Neuronal stem cell (in vitro differentiated cells): ENCODE results near the gene NPAS3.

Experiments
- DNase-seq: peaks from one replicate; pipeline ENCODE4 v3.0.0-alpha.2; 2013; ENCODE audit warnings: low spot score
- H2AFZ ChIP-seq: one replicate; pipeline ENCODE4 v1.6.1; 2013; ENCODE audit warnings: mild to moderate bottlenecking, low read length, inconsistent platforms
- H2AK5ac ChIP-seq: 2 replicates; pipeline ENCODE4 v1.6.1; 2013; ENCODE audit warnings: low read depth, mild to moderate bottlenecking, inconsistent platforms, low read length, moderate library complexity, mixed read lengths
- H2BK120ac ChIP-seq: 2 replicates; pipeline ENCODE4 v1.6.1; 2013; ENCODE audit warnings: low read depth, mild to moderate bottlenecking, inconsistent platforms, low read length, moderate library complexity, mixed read lengths
- H2BK12ac ChIP-seq: one replicate; pipeline ENCODE4 v1.6.1; 2013; ENCODE audit warnings: low read length, inconsistent platforms
- H2BK15ac ChIP-seq: 2 replicates; pipeline ENCODE4 v1.6.1; 2013; ENCODE audit warnings: mild to moderate bottlenecking, low read length, inconsistent platforms, mixed read lengths
- H2BK5ac ChIP-seq: one replicate; pipeline ENCODE4 v1.6.1; 2013; ENCODE audit warnings: inconsistent platforms, mild to moderate bottlenecking, low read length, moderate library complexity
- H3K14ac ChIP-seq: one replicate; pipeline ENCODE4 v1.6.1; 2013; ENCODE audit warnings: low read length, inconsistent platforms
- H3K18ac ChIP-seq: 2 replicates; pipeline ENCODE4 v1.6.1; 2013; ENCODE audit warnings: low read length, inconsistent platforms
- H3K23ac ChIP-seq: 2 replicates; pipeline ENCODE4 v1.6.1; 2013; ENCODE audit warnings: low read depth, mild to moderate bottlenecking, mixed read lengths, low read length, inconsistent platforms; ENCODE audit not compliant: poor library complexity
- H3K27ac ChIP-seq: replicated peaks from 3 replicates; pipeline ENCODE4 v1.5.1; 2013; ENCODE audit warnings: low read length, inconsistent platforms
- H3K27me3 ChIP-seq, 3 experiments: 2 replicates each; pipeline ENCODE4 v1.6.1; 2013; ENCODE audit warnings: low read length in 3 of 3, mild to moderate bottlenecking in 2 of 3, inconsistent platforms in 1 of 3, low read depth in 1 of 3, mixed read lengths in 1 of 3, moderate library complexity in 1 of 3; ENCODE audit not compliant: control insufficient read depth in 3 of 3, insufficient read depth in 3 of 3
- H3K36me3 ChIP-seq, 2 donors: replicated peaks in 1 of 2; 2 replicates each; pipeline ENCODE4 v1.6.1; 2013; ENCODE audit warnings: low read length in 2 of 2; ENCODE audit not compliant: control insufficient read depth in 2 of 2, insufficient read depth in 2 of 2
- H3K4ac ChIP-seq: 2 replicates; pipeline ENCODE4 v1.6.1; 2013; ENCODE audit warnings: inconsistent platforms, mild to moderate bottlenecking, low read length, moderate library complexity
- H3K4me1 ChIP-seq, 2 donors: 1 replicate in 1 of 2; 2 replicates in 1 of 2; pipeline ENCODE4 v1.6.1; 2013; ENCODE audit warnings: low read length in 2 of 2, low read depth in 1 of 2; ENCODE audit not compliant: control insufficient read depth in 2 of 2, insufficient read depth in 1 of 2
- H3K4me2 ChIP-seq: one replicate; pipeline ENCODE4 v1.6.1; 2013; ENCODE audit warnings: mild to moderate bottlenecking, low read length, inconsistent platforms; ENCODE audit not compliant: insufficient read depth, poor library complexity, severe bottlenecking
- H3K4me3 ChIP-seq, 2 donors: 2 replicates each; pipeline ENCODE4 v1.5.1; 2013; ENCODE audit warnings: low read length in 2 of 2, mild to moderate bottlenecking in 2 of 2, inconsistent platforms in 1 of 2, moderate library complexity in 1 of 2
- H3K79me1 ChIP-seq: one replicate; pipeline ENCODE4 v1.6.1; 2013; ENCODE audit warnings: low read depth, mild to moderate bottlenecking, inconsistent platforms, low read length, moderate library complexity
- H3K9ac ChIP-seq: one replicate; pipeline ENCODE4 v1.6.1; 2013; ENCODE audit warnings: mild to moderate bottlenecking, low read depth, low read length, inconsistent platforms; ENCODE audit not compliant: poor library complexity
- H3K9me3 ChIP-seq, 2 donors: replicated peaks in 1 of 2; 2 replicates each; pipeline versions ENCODE3 to v1.6.1; 2013; ENCODE audit warnings: low read length in 2 of 2, mild to moderate bottlenecking in 2 of 2, inconsistent platforms in 1 of 2, low read depth in 1 of 2, mixed read lengths in 1 of 2, moderate library complexity in 1 of 2; ENCODE audit not compliant: control insufficient read depth in 2 of 2, insufficient read depth in 1 of 2
- H4K8ac ChIP-seq: one replicate; pipeline ENCODE4 v1.6.1; 2013; ENCODE audit warnings: low read depth, mild to moderate bottlenecking, inconsistent platforms, low read length, moderate library complexity
- H4K91ac ChIP-seq: one replicate; pipeline ENCODE4 v1.6.1; 2013; ENCODE audit warnings: low read length, low read depth, mild to moderate bottlenecking, inconsistent platforms; ENCODE audit not compliant: poor library complexity
- WGBS, 2 donors: extraction: QIAGEN DNeasy Blood & Tissue Kit; methylation state at CpG; one replicate each; pipeline ENCODE4 v1.1.7; 2013; ENCODE audit warnings: missing lambda C conversion rate in 2 of 2, mixed read lengths in 1 of 2; ENCODE audit not compliant: insufficient read length in 2 of 2, insufficient replicate concordance in 1 of 2; ENCODE audit errors: extremely low coverage in 2 of 2; 5-methylcytosine and 5-hydroxymethylcytosine counted together

Gene NPAS3

DNA sequence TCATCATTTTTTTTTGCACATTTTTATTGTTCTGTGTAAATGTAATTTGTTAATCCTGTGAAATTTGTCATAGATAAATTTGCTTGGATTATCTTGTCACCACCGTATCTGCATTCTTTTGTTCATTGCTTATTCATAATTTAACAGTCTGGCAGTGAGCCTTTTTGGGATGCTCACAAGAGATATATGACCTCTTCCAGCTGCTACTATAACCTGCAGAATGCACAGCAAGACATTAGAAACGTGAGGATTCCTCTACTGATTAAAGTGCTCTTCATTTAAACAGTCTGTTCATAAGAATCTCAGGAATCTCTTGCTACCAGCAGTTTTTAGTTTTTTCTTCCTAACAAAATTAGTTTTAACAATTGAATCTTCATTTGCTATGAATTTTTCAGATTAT lies 9.1 kb downstream of the NPAS3 start:
- Histone ChIP-seq H3K9ac (no peak overlapping the region), H3K18ac (no peak overlapping the region), H3K4me1 (peaks cover 2 to 46% of the 10 kb centered on the region in 2 donors)

DNA sequence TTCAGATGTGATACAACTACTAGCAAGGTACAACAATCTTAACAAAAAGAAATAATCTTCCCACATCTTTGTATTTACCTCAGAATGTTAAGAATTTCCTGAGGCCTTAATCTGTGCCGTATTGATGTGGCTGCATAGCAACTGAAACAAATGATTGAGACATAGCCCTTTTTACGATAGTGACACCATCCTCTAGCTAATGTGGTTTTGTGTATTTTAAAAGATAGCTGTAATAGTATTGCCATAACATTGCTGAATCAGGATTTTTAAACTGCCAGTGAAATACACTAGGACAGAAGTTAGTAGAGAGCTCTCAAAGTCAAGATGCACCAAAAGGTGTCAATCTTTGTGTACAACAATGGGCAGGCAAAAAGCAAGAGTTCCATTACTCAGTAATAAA lies 11.9 kb downstream of the NPAS3 start:
- no peak for DNase-seq
- no peak overlapping the region for H2BK5ac ChIP-seq
- WGBS, 2 donors: no CpG with 5 or more reads among the region's 2 CpGs
- no peak overlapping the region for H3K14ac ChIP-seq
- peaks cover 2 to 44% of the 10 kb centered on the region in 2 donors for H3K4me1 ChIP-seq
- H4K8ac ChIP-seq: no peak overlapping the region
- H2BK120ac ChIP-seq: no peak overlapping the region
- no peak overlapping the region for H3K4me2 ChIP-seq
- H3K23ac ChIP-seq: no peak overlapping the region
- peaks cover 0 to 33% of the 10 kb centered on the region in 2 donors for H3K36me3 ChIP-seq
- no peak overlapping the region for H3K27ac ChIP-seq
- H3K4ac ChIP-seq: no peak overlapping the region
- no peak overlapping the region for H2BK12ac ChIP-seq
- no peak overlapping the region for H3K9ac ChIP-seq
- H4K91ac ChIP-seq: no peak overlapping the region
- H3K4me3 ChIP-seq: no peak overlapping the region
- H3K9me3 ChIP-seq: peaks cover 0 to 18% of the 10 kb centered on the region in 2 donors
- no peaks in the 10 kb centered on the region for H3K79me1 ChIP-seq
- H3K27me3 ChIP-seq: no peaks in the 10 kb centered on the region
- no peak overlapping the region for H3K18ac ChIP-seq
- H2AK5ac ChIP-seq: no peak overlapping the region
- no peak overlapping the region for H2BK15ac ChIP-seq
- no peak overlapping the region for H2AFZ ChIP-seq

More for the DNA sequence above, 9.1 kb downstream of the NPAS3 start:
- Histone ChIP-seq H2BK15ac (no peak overlapping the region), H3K4ac (no peak overlapping the region), H3K23ac (no peak overlapping the region), H2BK120ac (no peak overlapping the region), H3K4me2 (no peak overlapping the region), H2AK5ac (no peak overlapping the region), H3K4me3 (no peak overlapping the region), H2BK5ac (no peak overlapping the region), H3K79me1 (no peaks in the 10 kb centered on the region), H2BK12ac (no peak overlapping the region), H3K14ac (no peak overlapping the region), H3K27me3 (no peaks in the 10 kb centered on the region), H3K36me3 (peaks cover 0 to 19% of the 10 kb centered on the region in 2 donors), H4K91ac (no peak overlapping the region), H2AFZ (no peak overlapping the region), H3K27ac (no peak overlapping the region), H4K8ac (no peak overlapping the region), H3K9me3 (peaks cover 0 to 10% of the 10 kb centered on the region in 2 donors)
- no peak for DNase-seq
- WGBS, 2 donors: no CpG with 5 or more reads among the region's 2 CpGs

DNA sequence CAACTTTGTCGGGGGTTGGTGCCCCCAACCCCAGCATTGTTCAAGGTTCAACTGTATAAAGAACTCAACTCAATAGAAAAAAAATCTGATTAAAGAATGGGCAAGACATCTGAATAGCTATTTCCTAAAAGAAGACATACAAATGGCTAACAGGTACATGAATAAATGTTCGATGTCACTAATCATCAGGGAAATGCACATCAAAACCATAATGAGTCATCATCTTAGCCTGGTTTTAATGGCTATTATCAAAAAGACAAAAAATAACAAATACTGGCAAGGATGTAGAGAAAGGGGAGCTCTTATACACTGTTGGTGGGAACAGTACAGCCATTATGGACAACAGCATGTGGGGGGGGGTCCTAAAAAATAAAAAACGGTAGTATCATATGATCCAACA lies 28.7 kb downstream of the NPAS3 start:
- Histone ChIP-seq H2BK120ac (no peak overlapping the region), H4K8ac (no peak overlapping the region)
- no CpG with 5 or more reads among the region's 3 CpGs for WGBS, 2 donors

DNA sequence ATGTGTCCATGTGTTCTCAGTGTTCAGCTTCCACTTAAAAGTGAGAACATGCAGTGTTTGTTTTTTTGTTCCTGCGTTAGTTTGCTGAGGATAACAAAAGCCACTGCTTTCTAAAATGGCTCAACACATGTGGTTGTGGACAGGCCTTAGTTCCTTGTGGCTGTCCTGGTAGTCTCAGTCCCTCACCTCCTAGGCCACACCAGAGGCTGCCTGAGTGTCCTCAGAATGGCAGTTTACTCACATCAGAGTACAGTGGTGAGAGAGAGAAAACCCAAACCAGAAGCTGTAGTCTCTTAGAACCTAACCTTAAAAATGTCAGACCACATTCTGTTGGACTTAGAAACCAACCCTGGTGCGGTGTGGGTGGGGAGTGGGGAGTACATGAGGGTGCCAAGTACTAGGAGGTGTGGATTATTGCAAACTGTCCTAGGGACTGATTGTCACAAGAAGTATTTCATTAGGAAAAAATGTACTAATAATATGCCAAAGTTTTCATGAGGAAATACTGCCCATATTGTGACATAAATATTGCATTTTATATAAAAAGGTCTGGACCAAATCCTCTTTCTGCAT lies 30.4 kb downstream of the NPAS3 start:
- Histone ChIP-seq H2BK120ac (no peak overlapping the region), H2BK12ac (no peak overlapping the region), H4K91ac (no peak overlapping the region), H3K4me3 (no peak overlapping the region), H4K8ac (no peak overlapping the region), H3K79me1 (no peaks in the 10 kb centered on the region), H3K9me3 (peaks cover 0 to 33% of the 10 kb centered on the region in 2 donors), H2BK15ac (no peak overlapping the region), H3K4me2 (no peak overlapping the region), H3K4ac (no peak overlapping the region), H3K36me3 (peaks cover 0 to 49% of the 10 kb centered on the region in 2 donors), H3K9ac (no peak overlapping the region), H2BK5ac (no peak overlapping the region), H3K23ac (no peak overlapping the region), H2AFZ (no peak overlapping the region), H3K14ac (no peak overlapping the region), H3K4me1 (no peaks in the 10 kb centered on the region), H3K27me3 (no peaks in the 10 kb centered on the region), H3K27ac (no peak overlapping the region), H2AK5ac (no peak overlapping the region), H3K18ac (no peak overlapping the region)
- DNase-seq: no peak
- WGBS, 2 donors: no CpG with 5 or more reads among the region's 2 CpGs

More for the DNA sequence above, 28.7 kb downstream of the NPAS3 start:
- Histone ChIP-seq H3K79me1 (no peaks in the 10 kb centered on the region), H3K18ac (no peak overlapping the region), H3K14ac (no peak overlapping the region), H3K23ac (no peak overlapping the region), H3K36me3 (peaks cover 0 to 49% of the 10 kb centered on the region in 2 donors), H3K4me1 (no peaks in the 10 kb centered on the region), H3K27me3 (no peaks in the 10 kb centered on the region), H2AK5ac (no peak overlapping the region), H3K9ac (no peak overlapping the region), H2BK5ac (no peak overlapping the region), H4K91ac (no peak overlapping the region), H3K4ac (no peak overlapping the region), H2BK12ac (no peak overlapping the region), H3K27ac (no peak overlapping the region), H2BK15ac (no peak overlapping the region), H3K9me3 (peaks cover 0 to 45% of the 10 kb centered on the region in 2 donors), H3K4me2 (no peak overlapping the region), H3K4me3 (no peak overlapping the region), H2AFZ (no peak overlapping the region)
- no peak for DNase-seq
